Chondrocyte (in vitro differentiated cells): ENCODE data around the gene ITPRIPL2. TPM values are rescaled to one million over a fixed set of nuclear protein-coding genes. Genes with fewer than 3 reads are reported as not detected.

Experiments
- DNase-seq: peaks from one replicate; pipeline ENCODE4 v3.0.0; 2021; ENCODE audit warnings: mixed read lengths, low spot score
- H3K27ac Mint-ChIP-seq: one replicate; pipeline ENCODE4 v1.8.0; 2021; ENCODE audit warnings: mild to moderate bottlenecking, moderate library complexity, mixed read lengths; ENCODE audit not compliant: unreplicated experiment
- H3K27me3 Mint-ChIP-seq: 2 replicates; pipeline ENCODE4 v1.8.0; 2021; ENCODE audit warnings: low read depth, mixed read lengths
- H3K36me3 Mint-ChIP-seq: 2 replicates; pipeline ENCODE4 v1.8.0; 2021; ENCODE audit warnings: low read depth, mixed read lengths
- H3K4me1 Mint-ChIP-seq: 2 replicates; pipeline ENCODE4 v1.8.0; 2021; ENCODE audit warnings: low read depth, mild to moderate bottlenecking, mixed read lengths
- H3K4me3 Mint-ChIP-seq: one replicate; pipeline ENCODE4 v1.8.0; 2021; ENCODE audit warnings: mild to moderate bottlenecking, moderate library complexity, mixed read lengths; ENCODE audit not compliant: unreplicated experiment
- H3K9me3 Mint-ChIP-seq: 2 replicates; pipeline ENCODE4 v1.8.0; 2021; ENCODE audit warnings: low read depth, mixed read lengths
- total RNA-seq: library from RNA; stranded (reverse); gene quantifications from 3 replicates; pipeline ENCODE4 v1.2.1, GENCODE V29; 2021
- TF ChIP-seq, protein P1 (sequence below): fragments of 200-600 bp; sonication (generic); IDR thresholded peaks from 2 replicates; pipeline ENCODE4 v1.5.0; 2021; ENCODE audit warnings: antibody characterized with exemption, mild to moderate bottlenecking, moderate library complexity

Gene ITPRIPL2
- total RNA-seq, 1 donor from 2014 or later: 65.0 TPM

DNA sequence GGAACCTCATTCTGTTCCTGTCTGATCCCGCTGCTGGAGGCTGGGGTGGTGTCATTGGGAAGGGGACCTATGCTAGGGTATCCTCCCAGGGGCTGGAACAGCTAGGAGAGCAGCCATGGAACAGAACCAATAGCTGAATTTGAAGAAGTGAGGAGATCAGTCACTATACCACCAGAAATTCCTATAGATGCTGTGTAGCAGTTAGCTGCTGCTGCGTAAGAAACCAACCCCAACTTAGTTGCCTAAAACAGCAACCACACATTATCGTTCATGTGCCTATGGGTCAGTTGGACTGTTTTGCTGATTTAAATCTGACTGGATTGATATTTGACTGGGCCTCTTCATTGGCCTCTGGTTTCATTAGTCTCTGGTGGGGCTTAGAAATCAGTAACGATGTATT, 33.9 kb downstream of the ITPRIPL2 start:
- no peak overlapping the region for H3K4me3 Mint-ChIP-seq

GRCh38 chr16:19148189-19148588, 34.4 kb downstream of the ITPRIPL2 start:
- no peaks in the 10 kb centered on the region for H3K4me1 Mint-ChIP-seq
- no peak for DNase-seq
- peaks cover 12% of the 10 kb centered on the region for H3K27me3 Mint-ChIP-seq
- TF ChIP-seq, protein P1, sequence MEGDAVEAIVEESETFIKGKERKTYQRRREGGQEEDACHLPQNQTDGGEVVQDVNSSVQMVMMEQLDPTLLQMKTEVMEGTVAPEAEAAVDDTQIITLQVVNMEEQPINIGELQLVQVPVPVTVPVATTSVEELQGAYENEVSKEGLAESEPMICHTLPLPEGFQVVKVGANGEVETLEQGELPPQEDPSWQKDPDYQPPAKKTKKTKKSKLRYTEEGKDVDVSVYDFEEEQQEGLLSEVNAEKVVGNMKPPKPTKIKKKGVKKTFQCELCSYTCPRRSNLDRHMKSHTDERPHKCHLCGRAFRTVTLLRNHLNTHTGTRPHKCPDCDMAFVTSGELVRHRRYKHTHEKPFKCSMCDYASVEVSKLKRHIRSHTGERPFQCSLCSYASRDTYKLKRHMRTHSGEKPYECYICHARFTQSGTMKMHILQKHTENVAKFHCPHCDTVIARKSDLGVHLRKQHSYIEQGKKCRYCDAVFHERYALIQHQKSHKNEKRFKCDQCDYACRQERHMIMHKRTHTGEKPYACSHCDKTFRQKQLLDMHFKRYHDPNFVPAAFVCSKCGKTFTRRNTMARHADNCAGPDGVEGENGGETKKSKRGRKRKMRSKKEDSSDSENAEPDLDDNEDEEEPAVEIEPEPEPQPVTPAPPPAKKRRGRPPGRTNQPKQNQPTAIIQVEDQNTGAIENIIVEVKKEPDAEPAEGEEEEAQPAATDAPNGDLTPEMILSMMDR: no peak
- no peak overlapping the region for H3K27ac Mint-ChIP-seq
- H3K9me3 Mint-ChIP-seq: peaks cover 5% of the 10 kb centered on the region
- peaks cover 1% of the 10 kb centered on the region for H3K36me3 Mint-ChIP-seq
- H3K4me3 Mint-ChIP-seq: no peak overlapping the region

More for the DNA sequence above, 33.9 kb downstream of the ITPRIPL2 start:
- peaks cover 10% of the 10 kb centered on the region for H3K27me3 Mint-ChIP-seq
- no peak for DNase-seq
- TF ChIP-seq, protein P1: no peak
- H3K27ac Mint-ChIP-seq: no peak overlapping the region
- no peaks in the 10 kb centered on the region for H3K4me1 Mint-ChIP-seq
- peaks cover 5% of the 10 kb centered on the region for H3K9me3 Mint-ChIP-seq
- peaks cover 1% of the 10 kb centered on the region for H3K36me3 Mint-ChIP-seq

- peaks cover 11% of the 10 kb centered on the region for H3K9me3 Mint-ChIP-seq
- H3K27ac Mint-ChIP-seq: no peak overlapping the region
- TF ChIP-seq, protein P1: no peak
- DNase-seq: no peak
- H3K4me1 Mint-ChIP-seq: no peaks in the 10 kb centered on the region
- no peak overlapping the region for H3K4me3 Mint-ChIP-seq
- peaks cover 3% of the 10 kb centered on the region for H3K36me3 Mint-ChIP-seq
- peaks cover 19% of the 10 kb centered on the region for H3K27me3 Mint-ChIP-seq
Observed at GRCh38 chr16:19151310-19151709, 37.5 kb downstream of the ITPRIPL2 start.

GRCh38 chr16:19152042-19152441, 38.3 kb downstream of the ITPRIPL2 start:
- no peak for DNase-seq
- no peak overlapping the region for H3K4me3 Mint-ChIP-seq
- no peaks in the 10 kb centered on the region for H3K4me1 Mint-ChIP-seq
- TF ChIP-seq, protein P1: no peak
- peaks cover 23% of the 10 kb centered on the region for H3K27me3 Mint-ChIP-seq
- peaks cover 6% of the 10 kb centered on the region for H3K36me3 Mint-ChIP-seq
- peaks cover 11% of the 10 kb centered on the region for H3K9me3 Mint-ChIP-seq
- H3K27ac Mint-ChIP-seq: no peak overlapping the region

DNA sequence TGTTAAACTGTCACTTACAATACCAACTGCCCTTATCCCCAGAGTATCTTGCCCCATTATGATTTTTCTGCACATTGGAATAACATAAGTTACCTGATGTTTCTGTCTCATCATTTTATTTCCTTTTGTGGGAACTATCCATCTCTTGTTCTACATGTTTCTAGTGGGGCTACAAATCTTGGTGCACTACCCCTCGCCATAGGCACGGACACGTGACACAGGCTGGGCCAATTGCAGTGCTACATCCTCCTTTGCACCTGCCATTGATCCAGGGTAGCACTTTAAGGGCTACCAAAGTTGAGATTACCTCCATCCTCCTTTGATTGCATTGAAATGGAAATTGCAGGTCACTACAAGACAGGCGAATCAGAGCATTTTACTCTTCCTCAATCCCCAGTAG, 40.1 kb downstream of the ITPRIPL2 start:
- Mint-ChIP-seq H3K36me3 (peaks cover 5% of the 10 kb centered on the region), H3K27me3 (peaks cover 26% of the 10 kb centered on the region), H3K4me3 (no peak overlapping the region), H3K9me3 (peaks cover 6% of the 10 kb centered on the region), H3K27ac (no peak overlapping the region), H3K4me1 (no peaks in the 10 kb centered on the region)
- TF ChIP-seq, protein P1: no peak
- DNase-seq: no peak
